Pancreas (tissue), 10 donors: ENCODE results near the gene HLA-DQB1. TPM values are rescaled to one million over a fixed set of nuclear protein-coding genes. Genes with fewer than 3 reads are reported as not detected.
"Not testable (repeated sequence)": the region's sequence is repeated elsewhere in the genome, so short reads cannot be mapped to it uniquely, and the experiment has no call there.

ENCODE experiments used
- ATAC-seq, 4 donors: fragments of 200-7000 bp; cut with Tn5 transposase; one replicate each; pipeline versions ENCODE4 v1.8.0 to v1.9.1; 2020; ENCODE audit warnings: mild to moderate bottlenecking in 4 of 4, moderate library complexity in 4 of 4
- DNase-seq, 6 donors: peaks; one replicate each; pipeline ENCODE4 v3.0.0-alpha.2; 2020
- FAIRE-seq: peaks from 2 replicates; lab custom pipeline; 2012; peaks lifted over from hg19 to GRCh38; lab: Jason Lieb, UNC
- H3K27ac ChIP-seq, 4 donors: fragments of 200-600 bp; sonication (generic); 1 replicate in 3 of 4; 2 replicates in 1 of 4; pipeline versions ENCODE4 v1.5.0 to v1.8.0; 2020
- H3K27me3 ChIP-seq, 4 donors: fragments of 200-600 bp; one replicate each; pipeline ENCODE4 v1.8.0; 2021
- H3K36me3 ChIP-seq, 3 donors: fragments of 200-600 bp; sonication (generic) in 1 of 3; one replicate each; pipeline versions ENCODE4 v1.5.0 to v1.8.0; 2020 to 2021
- H3K4me1 ChIP-seq, 3 donors: fragments of 200-600 bp; one replicate each; pipeline ENCODE4 v1.8.0; 2021
- H3K4me3 ChIP-seq, 4 donors: fragments of 200-600 bp; sonication (generic) in 2 of 4; one replicate each; pipeline versions ENCODE4 v1.5.0 to v1.8.0; 2020 to 2021
- H3K9me3 ChIP-seq, 4 donors: fragments of 200-600 bp; one replicate each; pipeline ENCODE4 v1.8.0; 2021
- CTCF ChIP-seq, 4 donors: fragments of 200-600 bp; sonication (generic) in 3 of 4; IDR thresholded peaks; one replicate each; pipeline versions ENCODE4 v1.5.0 to v1.8.0; 2021; ENCODE audit warnings: antibody characterized with exemption in 4 of 4
- WGBS, 2 donors: extraction: QIAGEN DNeasy Blood & Tissue Kit; methylation state at CpG; one replicate each; pipeline ENCODE4 v1.1.7; 2013; 5-methylcytosine and 5-hydroxymethylcytosine counted together
- intact Hi-C, 3 donors: fragments of 100-400 bp; cut with DNase I; formaldehyde crosslinking; loops; one replicate each; pipeline versions ENCODE4 v1.11.1 to v1.14.2; 2022
- polyA plus RNA-seq, 2 donors: library from polyadenylated mRNA; stranded (reverse); fragments of 200-250 nt; gene quantifications; one replicate each; pipeline ENCODE4 v1.2.3, GENCODE V29; 2013
- total RNA-seq, 6 donors: library from RNA; stranded (reverse); fragmentation: NEBNext Ultra II Directional in 4 of 6; extraction: Animal tissue kit (Norgen Biotek cat#: 25700) in 4 of 6; gene quantifications; one replicate each; pipeline versions ENCODE4 v1.2.1 to v1.2.4, GENCODE V29; 2021 to 2023
- donor health status: healthy with polysubstance abuse.
- donor health status: DM: no; HTN: no; CAD: no; lungs with moderate emphysema.
- donor health status: DM: no; HTN: no; CAD: no.
- donor health status: control.
- donor health status: control.
- donor health status: Bipolar disorder and iron deficiency.
- donor health status: DM: yes; HTN: yes; CAD: no.
- donor health status: DM: no; HTN: no; CAD: no.
- donor health status: DM: no; HTN: no; CAD: no.
- donor health status: DM: yes; HTN: yes; CAD: no.

Gene HLA-DQB1
- 10 to 100 TPM in 1 of 6 donors, 1 to 10 TPM in 4, under 1 TPM in 1; 0.63 to 17.6 (median 3.3) TPM for total RNA-seq
- 10 to 100 TPM; 22.8 to 24.7 TPM for polyA plus RNA-seq

GRCh38 chr6:32666420-32667300, at the start of gene HLA-DQB1:
Gene HLA-DQB1 (minus strand): TSS chr6:32666657. CDS start chr6:32666607, 50 bp downstream.
- no peak within 1 kb of the TSS for H3K4me3 ChIP-seq
- H3K9me3 ChIP-seq = no peaks in the 10 kb centered on the region
- FAIRE-seq = no peak
- TF ChIP-seq CTCF (IDR thresholded peaks at IDR 0.05) = no peak
- H3K27ac ChIP-seq = no peak within 1 kb of the TSS
- intact Hi-C loops = loop anchor here in 1 of 3 donors (10.0 kb wide), 1 partner anchor 98 kb away; the partner anchor contains the start of gene HLA-DQB2
- peak; percentile 69 to 93 (median 80) for ATAC-seq
- 15 to 17% methylated on average over 16 of the region's 16 CpGs for WGBS, 2 donors
- H3K27me3 ChIP-seq = no peaks in the 10 kb centered on the region
- no peaks in the 10 kb centered on the region for H3K36me3 ChIP-seq
- DNase-seq = peak in 1 of 6 donors; percentile 19
- no peaks in the 10 kb centered on the region for H3K4me1 ChIP-seq

GRCh38 chr6:32713241-32713640, 46.8 kb upstream of the HLA-DQB1 start:
- DNase-seq (no peak), FAIRE-seq (no peak), ATAC-seq (no peak)
- H3K27me3 ChIP-seq = no peaks in the 10 kb centered on the region
- H3K4me1 ChIP-seq = no peaks in the 10 kb centered on the region
- intact Hi-C loops = no loop called here
- no peak for TF ChIP-seq CTCF (IDR thresholded peaks at IDR 0.05)
- H3K27ac ChIP-seq = no peak overlapping the region
- no peaks in the 10 kb centered on the region for H3K9me3 ChIP-seq
- H3K36me3 ChIP-seq = no peaks in the 10 kb centered on the region
- H3K4me3 ChIP-seq = no peak overlapping the region

GRCh38 chr6:32709625-32710024, 43.2 kb upstream of the HLA-DQB1 start:
- H3K36me3 ChIP-seq = no peaks in the 10 kb centered on the region
- intact Hi-C loops = loop anchor here in 1 of 3 donors (10.0 kb wide), 1 partner anchor 285 kb away; no protein-coding TSS in a partner anchor
- no peaks in the 10 kb centered on the region for H3K4me1 ChIP-seq
- FAIRE-seq (no peak), ATAC-seq (no peak), DNase-seq (no peak)
- H3K9me3 ChIP-seq = no peaks in the 10 kb centered on the region
- no peak overlapping the region for H3K27ac ChIP-seq
- TF ChIP-seq CTCF (IDR thresholded peaks at IDR 0.05) = no peak
- no peak overlapping the region for H3K4me3 ChIP-seq
- H3K27me3 ChIP-seq = no peaks in the 10 kb centered on the region

- intact Hi-C loops = loop anchor here in 1 of 3 donors (10.0 kb wide), 1 partner anchor 280 kb away; no protein-coding TSS in a partner anchor
- WGBS, 2 donors = 68 to 78% methylated on average over 3 of the region's 3 CpGs
Measured at GRCh38 chr6:32705164-32705563, 38.7 kb upstream of the HLA-DQB1 start.

GRCh38 chr6:32703347-32703746, 36.9 kb upstream of the HLA-DQB1 start:
- intact Hi-C loops = loop anchor here in 1 of 3 donors (10.0 kb wide), 1 partner anchor 279 kb away; no protein-coding TSS in a partner anchor
- 27 to 44% methylated on average over 4 of the region's 4 CpGs for WGBS, 2 donors
- H3K27ac ChIP-seq = no peak overlapping the region
- ATAC-seq (no peak), DNase-seq (no peak), FAIRE-seq (no peak)
- H3K27me3 ChIP-seq = peaks cover 0 to 7% (median 2%) of the 10 kb centered on the region in 4 donors
- TF ChIP-seq CTCF (IDR thresholded peaks at IDR 0.05) = no peak
- no peak overlapping the region for H3K4me3 ChIP-seq
- no peaks in the 10 kb centered on the region for H3K9me3 ChIP-seq
- no peaks in the 10 kb centered on the region for H3K4me1 ChIP-seq
- H3K36me3 ChIP-seq = no peaks in the 10 kb centered on the region

More at GRCh38 chr6:32705164-32705563, 38.7 kb upstream of the HLA-DQB1 start:
- H3K4me3 ChIP-seq, H3K36me3 ChIP-seq, H3K9me3 ChIP-seq, H3K27ac ChIP-seq, FAIRE-seq, DNase-seq, H3K4me1 ChIP-seq, H3K27me3 ChIP-seq, ATAC-seq: not testable (repeated sequence)
